Type B pancreatic cell (in vitro differentiated cells): ENCODE data around the gene LSM14B. TPM values are rescaled to one million over a fixed set of nuclear protein-coding genes. Genes with fewer than 3 reads are reported as not detected.

Source experiments
- DNase-seq: peaks from one replicate; pipeline ENCODE4 v3.0.0; 2021; ENCODE audit warnings: mixed read lengths; ENCODE audit not compliant: unreplicated experiment; ENCODE audit errors: extremely low spot score
- H3K27ac Mint-ChIP-seq: 2 replicates; pipeline ENCODE4 v1.8.0; 2021; ENCODE audit warnings: mild to moderate bottlenecking, mixed read lengths
- H3K27me3 Mint-ChIP-seq: 2 replicates; pipeline ENCODE4 v1.8.0; 2021; ENCODE audit warnings: mixed read lengths
- H3K36me3 Mint-ChIP-seq: 2 replicates; pipeline ENCODE4 v1.8.0; 2021; ENCODE audit warnings: mixed read lengths
- H3K4me1 Mint-ChIP-seq: one replicate; pipeline ENCODE4 v1.8.0; 2021; ENCODE audit warnings: mixed read lengths; ENCODE audit not compliant: unreplicated experiment
- H3K4me3 Mint-ChIP-seq: 2 replicates; pipeline ENCODE4 v1.8.0; 2021; ENCODE audit warnings: mild to moderate bottlenecking, mixed read lengths
- H3K9me3 Mint-ChIP-seq: 2 replicates; pipeline ENCODE4 v1.8.0; 2021; ENCODE audit warnings: mixed read lengths
- CTCF ChIP-seq: fragments of 200-600 bp; sonication (generic); conservative IDR thresholded peaks from 2 replicates; pipeline ENCODE4 v1.5.0; 2021; ENCODE audit warnings: antibody characterized with exemption, mild to moderate bottlenecking
- total RNA-seq: library from RNA; stranded (reverse); gene quantifications from 2 replicates; pipeline ENCODE4 v1.2.1, GENCODE V29; 2021; ENCODE audit warnings: low replicate concordance

Gene LSM14B
- total RNA-seq, 1 donor from 2014 or later: 66.3 TPM

DNA sequence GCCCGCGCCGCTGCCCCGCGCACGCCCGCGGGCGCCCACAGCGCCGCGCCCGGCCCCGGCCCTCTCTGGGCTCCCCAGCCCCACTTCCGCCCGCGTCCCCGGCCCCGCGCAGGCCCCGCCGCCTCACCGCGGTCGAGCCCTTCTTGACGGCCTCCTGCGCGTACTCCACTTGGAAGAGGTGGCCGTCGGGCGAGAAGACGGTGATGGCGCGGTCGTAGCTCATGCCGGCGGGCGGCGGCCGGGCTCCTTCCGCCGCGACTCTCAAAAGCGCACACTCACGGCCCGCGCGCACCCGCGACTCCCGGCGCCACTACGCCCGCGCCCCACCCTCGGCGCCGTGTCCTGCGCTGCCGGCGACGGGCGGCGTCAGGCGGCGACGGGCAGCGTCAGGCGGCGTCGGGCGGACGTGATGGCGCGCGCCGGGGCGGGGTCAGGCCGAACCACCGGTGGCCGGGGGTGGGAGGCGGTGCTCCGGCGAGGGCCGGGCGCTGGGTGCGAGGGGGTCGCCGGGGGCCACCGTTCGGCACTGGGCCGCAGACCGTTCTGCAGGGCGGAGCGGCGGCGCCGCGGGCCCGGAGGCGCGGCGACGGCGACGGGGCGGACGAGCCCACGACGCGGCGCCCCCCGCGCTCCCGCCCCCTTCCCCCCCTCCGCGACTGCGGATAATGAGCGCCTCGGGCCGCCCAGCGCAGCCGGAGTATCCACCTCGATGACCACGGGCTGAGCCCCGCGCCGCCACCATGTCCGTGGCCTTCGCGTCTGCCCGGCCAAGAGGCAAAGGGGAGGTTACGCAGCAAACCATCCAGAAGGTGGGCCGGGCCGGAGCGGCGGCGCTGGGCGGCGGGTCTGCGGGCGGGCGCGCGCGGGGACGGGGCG, 21.0 kb downstream of the LSM14B start, which contains the start of the genes PSMA7 and SS18L1:
TSS of gene PSMA7 (minus strand) at position 314 of the 876 bp plus-strand sequence. CDS start at position 223, 91 bp downstream.
TSS of gene SS18L1 (plus strand) at position 689 of the 876 bp plus-strand sequence. CDS start at position 741, 52 bp downstream.
- Mint-ChIP-seq H3K27me3 (no peaks in the 10 kb centered on the region), H3K36me3 (peaks cover 7% of the 10 kb centered on the region), H3K4me1 (peaks cover 40% of the 10 kb centered on the region), H3K9me3 (no peaks in the 10 kb centered on the region), H3K4me3 (peak within 1 kb of the TSS; percentile 95), H3K27ac (peak within 1 kb of the TSS; percentile 97)
- TF ChIP-seq CTCF: no peak
- peak; percentile 90 for DNase-seq

- no peak for DNase-seq
These were observed 21.9 kb downstream of the LSM14B start for GRCh38 chr20:62143957-62144825.

GRCh38 chr20:62145688-62146018, 23.4 kb downstream of the LSM14B start:
- no peak for DNase-seq
- peaks cover 50% of the 10 kb centered on the region for H3K4me1 Mint-ChIP-seq
- H3K27me3 Mint-ChIP-seq: no peaks in the 10 kb centered on the region
- H3K9me3 Mint-ChIP-seq: no peaks in the 10 kb centered on the region
- H3K27ac Mint-ChIP-seq: peak overlapping the region; percentile 93
- TF ChIP-seq CTCF: no peak
- peaks cover 5% of the 10 kb centered on the region for H3K36me3 Mint-ChIP-seq
- peak overlapping the region; percentile 89 for H3K4me3 Mint-ChIP-seq

More at GRCh38 chr20:62143957-62144825, 21.9 kb downstream of the LSM14B start:
- Mint-ChIP-seq H3K4me1 (peaks cover 42% of the 10 kb centered on the region), H3K36me3 (peaks cover 7% of the 10 kb centered on the region), H3K4me3 (peak overlapping the region; percentile 89), H3K9me3 (no peaks in the 10 kb centered on the region), H3K27me3 (no peaks in the 10 kb centered on the region), H3K27ac (peak overlapping the region; percentile 93)
- TF ChIP-seq CTCF: peak; percentile 28

- Mint-ChIP-seq H3K36me3 (peaks cover 3% of the 10 kb centered on the region), H3K4me1 (peaks cover 47% of the 10 kb centered on the region), H3K27ac (no peak overlapping the region), H3K27me3 (no peaks in the 10 kb centered on the region), H3K4me3 (peak overlapping the region; percentile 89), H3K9me3 (no peaks in the 10 kb centered on the region)
- no peak for DNase-seq
- no peak for TF ChIP-seq CTCF
These were observed 23.9 kb downstream of the LSM14B start for GRCh38 chr20:62146019-62146755.

DNA sequence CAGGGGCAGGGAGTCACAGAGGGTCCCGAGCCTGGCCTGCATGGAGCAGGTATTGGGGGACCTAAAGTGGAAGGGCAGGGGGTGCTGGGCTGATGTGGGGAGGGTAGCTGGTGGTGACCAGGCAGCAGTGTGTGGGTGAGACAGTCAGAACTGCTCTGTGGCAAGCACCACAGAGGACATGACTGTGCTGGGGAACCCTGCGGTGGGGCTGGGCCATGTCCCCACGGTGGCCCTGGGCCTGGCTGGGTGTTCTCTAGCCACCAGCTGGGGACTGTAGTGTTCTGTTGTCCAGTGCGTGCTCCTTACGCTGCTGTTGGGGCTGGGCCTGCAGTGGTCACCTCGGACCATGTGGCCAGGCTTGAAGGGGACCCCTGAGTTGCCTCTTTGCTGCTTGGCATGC, 24.9 kb downstream of the LSM14B start:
- no peaks in the 10 kb centered on the region for H3K27me3 Mint-ChIP-seq
- peaks cover 39% of the 10 kb centered on the region for H3K4me1 Mint-ChIP-seq
- no peak overlapping the region for H3K27ac Mint-ChIP-seq
- H3K36me3 Mint-ChIP-seq: peaks cover 3% of the 10 kb centered on the region
- H3K4me3 Mint-ChIP-seq: no peak overlapping the region
- TF ChIP-seq CTCF: no peak
- H3K9me3 Mint-ChIP-seq: no peaks in the 10 kb centered on the region
- no peak for DNase-seq
